GM21447 (cell line): ENCODE data around the gene SPINK1.
"Not testable (repeated sequence)": the region's sequence is repeated elsewhere in the genome, so short reads cannot be mapped to it uniquely, and the experiment has no call there.

Source experiments
- ATAC-seq: cut with Tn5 transposase; IDR thresholded peaks from one replicate; pipeline ENCODE4 v1.9.1; 2021; ENCODE audit not compliant: unreplicated experiment

The SPINK1 gene, protein sequence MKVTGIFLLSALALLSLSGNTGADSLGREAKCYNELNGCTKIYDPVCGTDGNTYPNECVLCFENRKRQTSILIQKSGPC

GRCh38 chr5:147831465-147831864 is at the start of gene SPINK1:
SPINK1 (minus strand) TSS chr5:147831671; CDS start chr5:147831577, 94 bp downstream.
- no peak for ATAC-seq

DNA sequence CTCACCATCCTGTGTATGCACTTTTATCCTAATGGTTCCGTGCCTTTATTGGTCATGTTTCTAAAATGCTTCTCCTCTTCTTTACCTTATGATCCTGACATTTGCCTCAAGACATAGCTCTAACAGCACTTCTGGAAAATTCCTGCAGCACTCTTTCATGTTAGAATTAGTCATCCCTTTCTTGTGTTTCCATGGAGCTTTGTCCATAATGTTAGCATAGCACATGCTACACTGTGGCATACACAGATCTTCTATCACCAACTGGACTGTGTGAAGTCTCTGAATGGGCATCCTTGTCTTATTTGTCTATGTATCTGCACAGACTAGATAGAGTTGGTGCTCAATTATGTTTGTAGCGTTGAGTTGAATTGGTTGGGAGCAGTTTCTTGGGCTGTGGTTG is 49.0 kb upstream of the SPINK1 start:
- no peak for ATAC-seq

DNA sequence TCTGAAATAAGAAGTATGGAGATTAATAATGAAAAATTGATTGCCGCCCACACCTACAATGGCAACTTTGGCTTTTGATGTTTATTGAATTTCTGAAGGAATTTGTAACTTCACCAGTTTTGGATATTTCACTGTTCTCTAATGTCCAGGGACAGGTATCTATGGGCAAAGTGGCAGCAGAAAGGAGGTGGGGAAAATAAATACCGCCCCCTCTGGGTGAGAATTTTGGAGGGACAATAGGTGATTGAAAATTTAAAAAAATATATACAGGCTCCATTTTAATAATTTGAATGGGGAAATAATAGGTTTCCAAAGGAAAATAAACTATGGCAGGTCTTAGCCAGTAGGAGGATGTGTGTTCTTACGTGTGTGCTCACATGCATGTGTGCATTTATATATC is 48.3 kb upstream of the SPINK1 start:
- ATAC-seq = no peak

- no peak for ATAC-seq
Measured at GRCh38 chr5:147878066-147878759, 46.7 kb upstream of the SPINK1 start, which contains the start of gene SCGB3A2. SCGB3A2 (plus strand) TSS chr5:147878711; CDS start chr5:147878804, 93 bp downstream.

- ATAC-seq = no peak
Measured at GRCh38 chr5:147876626-147877025, 45.2 kb upstream of the SPINK1 start.

DNA sequence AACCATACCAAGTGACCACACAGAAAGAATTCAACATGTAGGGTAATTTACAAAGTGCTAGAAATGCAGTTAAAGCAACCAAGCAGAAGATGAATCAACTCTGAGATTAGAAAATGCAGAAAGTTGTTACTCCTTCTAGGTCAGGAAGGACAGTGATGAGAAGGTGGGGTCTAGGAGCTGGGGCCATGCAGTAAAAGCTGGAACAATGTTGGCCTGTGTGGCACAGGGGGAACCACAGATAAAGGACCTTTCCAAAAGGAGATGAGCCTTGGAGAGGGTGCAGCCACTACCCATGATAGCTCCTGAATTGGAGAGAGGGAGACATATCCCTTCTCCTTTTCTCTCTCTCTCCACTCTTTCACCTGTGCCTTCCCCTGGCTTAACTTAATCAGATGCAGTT is 44.7 kb upstream of the SPINK1 start:
- ATAC-seq = no peak

DNA sequence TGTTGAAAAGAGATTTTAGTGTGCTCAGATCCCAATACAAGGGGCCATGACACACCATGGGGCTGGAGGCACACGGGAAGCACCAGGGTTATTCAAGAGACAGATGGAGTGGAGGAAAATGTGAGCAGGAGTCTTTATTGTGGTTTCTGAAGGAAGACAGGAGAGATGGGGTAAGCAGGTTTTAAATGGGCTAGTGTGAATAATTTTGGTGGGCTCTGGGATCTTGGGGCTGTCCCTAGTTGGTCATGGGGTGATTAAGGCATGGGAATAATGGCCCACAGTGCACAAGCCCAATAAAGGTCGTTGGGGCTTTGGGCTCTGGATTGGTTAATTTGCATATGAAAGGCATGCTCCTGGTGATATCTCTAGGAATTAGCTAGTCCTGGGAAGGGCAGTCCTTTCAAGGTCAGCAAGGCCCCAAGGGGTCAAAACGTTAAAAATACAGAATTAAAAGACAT is 43.5 kb upstream of the SPINK1 start:
- ATAC-seq = no peak

DNA sequence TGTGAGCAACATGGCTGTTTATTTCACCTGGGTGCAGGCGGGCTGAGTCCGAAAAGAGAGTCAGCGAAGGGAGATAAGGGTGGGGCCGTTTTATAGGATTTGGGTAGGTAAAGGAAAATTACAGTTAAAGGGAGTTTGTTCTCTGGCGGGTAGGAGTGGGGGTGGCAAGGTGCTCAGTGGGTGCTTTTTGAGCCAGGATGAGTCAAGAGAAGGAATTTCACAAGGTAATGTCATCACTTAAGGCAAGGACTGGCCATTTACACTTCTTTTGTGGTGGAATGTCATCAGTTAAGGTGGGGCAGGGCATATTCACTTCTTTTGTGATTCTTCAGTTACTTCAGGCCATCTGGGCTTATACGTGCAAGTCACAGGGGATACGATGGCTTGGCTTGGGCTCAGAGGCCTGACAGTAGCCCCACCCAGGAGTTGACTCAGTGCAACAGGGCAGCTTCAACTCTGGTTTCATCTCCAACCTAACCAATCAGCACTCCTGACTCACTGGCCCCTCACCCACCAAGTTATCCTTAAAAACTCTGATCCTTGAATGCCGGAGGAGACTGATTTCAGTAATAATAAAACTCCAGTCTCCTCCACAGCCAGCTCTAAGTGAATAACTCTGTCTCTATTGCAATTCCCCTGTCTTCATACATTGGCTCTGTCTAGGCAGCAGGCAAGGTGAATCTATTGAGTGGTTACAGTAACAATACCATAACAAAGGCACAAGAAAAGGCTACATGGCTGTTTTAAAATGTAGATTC is 42.8 kb upstream of the SPINK1 start:
- ATAC-seq = not testable (repeated sequence)

GRCh38 chr5:147872744-147873435 is 41.4 kb upstream of the SPINK1 start:
- not testable (repeated sequence) for ATAC-seq

- not testable (repeated sequence) for ATAC-seq
Measured at GRCh38 chr5:147871980-147872549, 40.6 kb upstream of the SPINK1 start.

GRCh38 chr5:147869892-147870291 is 38.4 kb upstream of the SPINK1 start:
- ATAC-seq = not testable (repeated sequence)

DNA sequence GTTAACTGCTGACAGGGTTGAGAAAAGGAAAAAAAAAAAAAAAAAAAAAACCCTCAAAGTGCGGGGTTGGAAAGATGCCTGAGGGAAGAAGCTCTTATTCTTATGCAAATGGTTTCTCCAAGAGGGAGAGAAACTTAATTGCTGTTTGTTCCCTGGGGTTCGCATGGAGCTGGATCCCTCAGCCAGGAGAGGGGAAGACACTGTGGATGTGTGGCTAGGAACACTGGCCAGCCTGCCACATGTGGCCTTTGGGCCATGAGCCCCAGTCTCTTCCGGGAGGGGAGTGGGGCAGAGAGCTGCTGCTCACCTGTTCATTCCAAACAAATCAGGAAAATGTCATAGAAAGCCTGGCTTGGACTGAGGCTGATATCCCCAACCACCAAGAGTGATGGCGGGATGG is 37.6 kb upstream of the SPINK1 start:
- ATAC-seq = no peak

GRCh38 chr5:147863454-147864158 is 32.1 kb upstream of the SPINK1 start:
- no peak for ATAC-seq

DNA sequence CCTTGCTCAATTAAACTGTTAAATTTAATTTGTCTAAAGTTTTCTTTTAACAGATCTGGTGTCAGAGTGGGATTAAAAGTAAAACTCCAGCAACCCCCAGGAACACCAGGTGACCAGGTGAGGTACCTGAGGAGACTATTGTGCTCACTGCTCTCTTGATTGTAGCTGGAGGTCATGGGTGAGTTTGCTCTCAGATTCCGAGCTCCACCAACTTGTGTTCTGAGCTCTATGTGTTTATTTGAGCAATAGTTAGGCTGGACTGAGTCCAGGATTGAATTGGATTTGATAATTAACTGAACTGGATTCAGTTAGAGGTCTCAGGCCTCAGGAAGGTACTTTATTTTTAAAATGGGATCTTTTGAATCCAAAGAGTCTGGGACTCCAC is 29.2 kb upstream of the SPINK1 start:
- ATAC-seq = no peak

- no peak for ATAC-seq
Measured at GRCh38 chr5:147859962-147860640, 28.6 kb upstream of the SPINK1 start.

- no peak for ATAC-seq
Measured at GRCh38 chr5:147858565-147858964, 27.1 kb upstream of the SPINK1 start.

DNA sequence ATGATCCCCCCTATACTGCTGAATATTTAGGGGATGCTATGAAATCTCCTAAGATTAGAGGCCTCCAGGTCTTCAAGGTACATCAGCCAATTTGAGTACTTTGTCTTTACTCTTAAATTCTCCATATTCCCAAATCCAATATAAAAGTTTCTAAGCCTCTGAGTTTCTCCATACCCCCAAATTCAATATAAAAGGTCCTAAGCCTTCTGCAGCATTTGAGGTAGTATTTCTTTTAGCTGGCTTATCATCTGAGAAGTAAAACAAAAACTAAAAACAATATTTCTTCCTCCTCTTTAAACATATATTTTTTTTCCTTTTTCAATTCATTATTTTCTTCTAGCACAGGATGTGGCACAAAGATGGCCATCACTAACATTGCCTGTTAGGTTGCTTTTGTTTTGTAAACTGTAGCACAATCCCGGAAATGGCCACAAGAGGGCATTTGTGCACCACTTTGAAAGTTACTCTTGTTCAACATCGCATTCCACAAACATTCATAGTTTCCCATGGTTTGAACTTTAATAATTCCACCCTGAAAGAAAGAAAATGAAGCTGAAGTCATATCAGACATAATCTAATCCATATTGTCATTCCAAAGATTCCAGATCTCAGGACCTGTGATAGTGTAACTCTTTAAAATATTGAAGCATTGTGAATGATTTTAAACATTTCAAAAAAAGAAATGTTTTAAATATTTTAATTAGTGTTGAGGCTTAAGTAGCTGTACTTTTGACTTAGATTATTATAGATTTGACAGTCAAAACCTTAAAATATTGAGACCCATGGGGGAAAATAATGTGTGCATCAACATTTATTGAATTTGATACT is 26.0 kb upstream of the SPINK1 start:
- peak; percentile 89 for ATAC-seq

GRCh38 chr5:147856801-147857200 is 25.3 kb upstream of the SPINK1 start:
- ATAC-seq = no peak

DNA sequence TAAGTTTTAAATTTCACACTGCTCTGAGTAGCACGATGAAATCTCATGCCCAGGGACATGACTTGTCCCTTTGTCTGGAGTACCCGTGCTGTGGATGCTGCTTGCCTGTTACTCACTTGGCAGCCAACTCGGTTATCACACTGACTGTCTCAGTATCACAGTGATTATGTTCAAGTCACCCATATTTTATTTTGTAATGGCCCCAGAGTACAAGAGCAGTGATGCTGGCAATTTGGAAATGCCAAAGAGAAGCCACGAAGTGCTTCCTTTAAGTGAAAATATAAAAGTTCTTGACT is 24.3 kb upstream of the SPINK1 start:
- ATAC-seq = no peak
